GM18867 (cell line): ENCODE data around the gene FAM200C.

Experiments used
- ATAC-seq: cut with Tn5 transposase; IDR thresholded peaks from one replicate; pipeline ENCODE4 v1.9.1; 2021; ENCODE audit warnings: mild to moderate bottlenecking, moderate library complexity; ENCODE audit not compliant: unreplicated experiment

FAM200C gene

GRCh38 chr5:160369990-160370712, 29.7 kb downstream of the FAM200C start, which contains the start of gene C1QTNF2:
Gene C1QTNF2 (minus strand): TSS chr5:160370626. CDS start chr5:160355011, 15,615 bp downstream.
- ATAC-seq, result no peak

GRCh38 chr5:160367885-160368284, 32.0 kb downstream of the FAM200C start:
- ATAC-seq, result no peak

- no peak for ATAC-seq
These were observed 32.6 kb downstream of the FAM200C start for GRCh38 chr5:160367261-160367660.

- ATAC-seq, result no peak
These were observed 33.6 kb downstream of the FAM200C start for GRCh38 chr5:160366230-160366629.

GRCh38 chr5:160363660-160364395, 36.0 kb downstream of the FAM200C start:
- no peak for ATAC-seq

DNA sequence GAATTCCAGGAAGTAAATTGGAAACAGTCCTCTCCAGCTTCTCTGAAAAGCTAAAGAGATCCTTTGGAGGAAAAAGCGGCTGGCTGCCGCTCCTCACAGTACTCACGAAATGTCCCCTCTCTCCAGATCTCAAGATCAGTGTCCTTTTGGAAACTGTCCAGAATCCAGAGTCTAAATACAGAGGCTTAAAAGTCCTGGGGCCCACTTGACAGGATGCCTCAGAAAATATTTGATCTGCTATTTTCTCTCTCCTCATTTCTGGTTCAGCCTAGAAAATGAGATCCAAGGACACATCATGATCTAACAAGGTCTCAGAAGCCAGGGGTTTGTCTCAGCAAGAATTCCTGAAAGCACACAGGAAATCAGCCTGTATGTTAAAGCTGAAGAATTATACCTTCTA, 36.6 kb downstream of the FAM200C start:
- no peak for ATAC-seq

DNA sequence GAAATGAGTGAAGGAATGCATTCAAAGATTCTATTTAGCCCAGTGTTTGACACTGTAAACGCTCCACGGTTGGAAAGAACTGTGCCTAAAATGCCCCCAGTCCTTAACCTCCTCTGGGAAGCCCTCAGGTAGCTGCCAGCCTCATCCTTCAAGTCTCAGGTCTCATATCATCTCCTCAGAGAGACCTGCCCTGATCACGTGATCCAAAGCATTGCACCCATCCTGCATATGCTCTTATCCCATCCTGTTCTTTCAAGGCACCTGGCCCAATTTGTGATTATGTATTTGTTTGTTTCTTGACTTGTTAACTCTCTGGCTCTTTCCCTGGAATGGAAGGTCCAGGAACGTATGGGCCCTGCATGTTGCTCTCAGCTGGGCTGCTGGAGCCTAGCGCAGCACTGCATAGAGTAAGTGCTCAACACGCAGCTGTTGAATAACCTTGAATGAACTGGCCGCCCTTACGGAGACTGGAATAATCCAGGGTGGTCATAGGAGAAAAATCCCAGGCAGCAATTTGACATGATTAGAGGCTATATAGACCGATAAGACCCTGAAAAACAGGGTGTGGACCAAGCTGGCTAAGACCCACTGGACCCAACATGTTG, 38.1 kb downstream of the FAM200C start:
- no peak for ATAC-seq

DNA sequence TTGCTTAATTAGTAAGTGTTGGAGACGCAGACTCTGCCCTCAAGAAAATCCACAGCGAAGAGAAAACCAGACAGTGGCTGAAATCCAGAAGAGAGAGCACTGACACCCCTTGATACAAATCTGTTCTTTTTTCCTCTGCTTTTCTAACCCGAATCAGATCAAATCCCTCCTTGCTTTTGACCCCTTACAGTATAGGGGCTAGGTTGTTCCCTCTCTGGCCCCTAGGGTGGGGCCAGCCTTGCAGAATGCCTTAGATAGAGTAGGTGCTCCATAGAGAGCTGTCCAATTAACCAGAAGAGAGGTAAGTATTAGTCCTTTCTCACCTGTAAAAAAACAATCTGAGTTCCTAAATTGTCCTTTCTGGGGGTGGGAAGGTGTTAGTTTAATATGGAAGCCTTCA, 39.5 kb downstream of the FAM200C start:
- ATAC-seq, result no peak

- ATAC-seq, result no peak
These were observed 40.0 kb downstream of the FAM200C start for GRCh38 chr5:160359816-160360215.

DNA sequence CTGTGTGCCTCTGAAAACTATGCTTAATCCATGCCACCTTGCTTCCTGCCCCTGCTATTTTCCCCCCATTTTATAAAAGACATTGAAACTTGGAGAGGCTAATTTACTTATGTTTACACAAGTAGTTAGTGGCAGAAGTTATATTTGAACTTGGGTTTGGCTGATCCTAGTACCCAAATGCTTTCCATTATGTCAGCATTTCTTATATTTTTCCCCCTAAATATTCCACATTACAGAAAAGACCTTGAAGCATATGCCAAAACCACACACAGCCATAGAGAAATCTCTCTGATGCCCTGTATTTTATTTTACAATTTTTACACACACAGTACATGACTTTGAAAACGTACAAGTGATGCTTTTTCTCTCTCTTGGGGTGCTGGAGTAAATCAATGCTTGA, 40.6 kb downstream of the FAM200C start:
- no peak for ATAC-seq

DNA sequence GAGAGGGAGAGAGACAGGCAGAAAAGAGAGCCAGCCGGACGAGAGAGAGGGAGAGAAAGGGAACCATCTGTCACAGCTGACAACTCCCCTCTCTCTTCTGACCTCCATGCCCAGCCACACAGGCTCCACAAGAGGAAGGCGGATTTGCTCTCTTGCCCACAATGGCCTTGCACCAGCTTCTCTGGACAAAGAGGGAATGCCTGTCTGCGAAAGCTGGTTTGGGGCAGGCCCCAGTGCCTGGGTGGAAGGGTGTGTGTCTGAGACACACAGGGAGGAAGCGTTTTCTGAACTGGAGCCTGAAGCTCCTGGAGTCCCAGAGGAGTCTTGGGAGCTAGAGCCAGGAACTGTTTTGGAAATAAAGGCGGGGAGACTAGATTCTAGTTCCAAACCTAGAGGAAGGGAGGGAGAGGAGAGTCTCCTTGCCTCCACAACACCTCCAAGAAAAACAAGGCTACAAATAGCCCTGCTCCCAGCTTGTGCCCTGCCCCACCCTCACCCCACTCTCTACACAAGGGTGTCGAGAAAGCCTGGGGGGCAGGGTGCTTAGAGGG, 41.9 kb downstream of the FAM200C start:
- no peak for ATAC-seq

GRCh38 chr5:160357394-160357793, 42.5 kb downstream of the FAM200C start:
- no peak for ATAC-seq

GRCh38 chr5:160356550-160357347, 43.1 kb downstream of the FAM200C start:
- no peak for ATAC-seq

DNA sequence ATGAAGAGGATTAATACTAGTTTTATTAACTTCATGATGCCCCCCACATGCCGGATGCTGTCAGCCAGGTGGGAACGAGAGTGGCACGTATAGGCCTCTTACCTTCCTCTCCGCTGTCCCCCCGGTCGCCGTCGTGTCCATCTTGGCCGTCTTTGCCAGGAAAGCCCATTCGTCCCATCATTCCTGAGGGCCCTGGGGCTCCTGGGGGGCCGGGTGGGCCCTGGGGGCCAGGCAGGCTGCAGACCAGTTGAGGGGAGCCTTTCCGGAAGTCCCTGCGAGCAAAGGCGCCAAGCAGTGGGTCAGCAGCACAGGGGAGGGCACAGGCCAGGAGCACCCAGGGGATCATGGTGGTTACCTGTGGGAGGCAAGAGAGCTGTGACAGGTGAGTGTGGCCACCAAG, 45.2 kb downstream of the FAM200C start:
- ATAC-seq, result no peak

GRCh38 chr5:160353379-160353778, 46.5 kb downstream of the FAM200C start:
- no peak for ATAC-seq

DNA sequence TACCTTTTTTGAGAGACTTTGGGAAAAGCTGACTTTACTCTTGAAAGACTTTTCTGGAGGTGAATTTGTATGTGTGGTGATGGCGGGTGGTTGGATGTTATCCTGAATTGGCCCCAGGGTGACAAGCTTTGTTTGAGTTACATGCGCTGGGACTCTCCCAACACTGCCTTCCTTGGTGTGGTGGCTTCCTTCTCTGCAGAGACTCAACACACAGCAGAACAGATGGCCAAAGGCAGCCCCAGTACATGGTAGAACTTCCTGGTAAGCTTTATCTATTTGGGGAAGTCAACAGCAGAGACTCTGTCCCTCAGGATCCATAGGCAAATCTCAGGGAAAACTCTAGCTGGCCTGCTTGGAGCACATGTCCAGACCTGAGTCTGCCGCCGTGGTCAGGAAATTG, 47.5 kb downstream of the FAM200C start:
- ATAC-seq, result no peak

- no peak for ATAC-seq
These were observed 49.9 kb downstream of the FAM200C start for GRCh38 chr5:160349935-160350303.

GRCh38 chr5:160349249-160349934, 50.5 kb downstream of the FAM200C start:
- no peak for ATAC-seq

DNA sequence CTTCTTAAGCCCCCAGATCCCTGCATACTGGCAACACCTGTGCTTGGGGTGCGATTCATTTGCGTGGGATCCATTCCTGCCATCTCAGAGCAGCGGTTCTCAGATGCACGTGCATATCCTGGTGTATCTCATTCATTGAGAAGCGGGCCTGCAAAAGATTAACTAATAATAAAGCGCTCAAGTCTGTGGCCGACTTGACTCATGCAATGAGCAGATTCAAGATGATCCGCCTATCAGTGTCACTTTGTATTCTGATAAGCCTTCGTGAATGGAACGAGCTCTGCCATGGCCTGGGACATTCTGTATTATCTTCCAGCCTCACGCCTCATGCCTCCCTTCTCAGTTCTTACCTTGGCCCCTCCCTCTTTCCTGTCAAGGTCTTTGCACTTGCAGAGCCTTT, 51.8 kb downstream of the FAM200C start:
- no peak for ATAC-seq

GRCh38 chr5:160347448-160347847, 52.4 kb downstream of the FAM200C start:
- ATAC-seq, result no peak
